NCI-H146 (cell line): ENCODE measurements around the gene AGFG2.

Experiments
- DNase-seq: peaks from one replicate; lab custom pipeline; 2025; lab: John Stamatoyannopoulos, UW

Gene AGFG2

GRCh38 chr7:100612730-100613390 lies 73.9 kb downstream of the AGFG2 start:
- DNase-seq: no peak

- no peak for DNase-seq
Observed at GRCh38 chr7:100613412-100614175, 74.6 kb downstream of the AGFG2 start.

- no peak for DNase-seq
Observed at GRCh38 chr7:100614308-100614861, 75.4 kb downstream of the AGFG2 start.
